ENCODE measurements around the gene IFNK.

IFNK gene

GRCh38 chr9:27527702-27528075, 3.6 kb downstream of the IFNK start:
- ATAC-seq (replicated peaks) (no peak), DNase-seq (no peak)
- no peaks in the 10 kb centered on the region for H3K27me3 Mint-ChIP-seq
- no peak overlapping the region for H3K27ac Mint-ChIP-seq
- H3K4me1 Mint-ChIP-seq, result peaks cover 20 to 54% of the 10 kb centered on the region in 2 donors
- H3K9me3 Mint-ChIP-seq, result no peaks in the 10 kb centered on the region
- peak overlapping the region; percentile 88 to 94 for H3K4me3 Mint-ChIP-seq
- no peaks in the 10 kb centered on the region for H3K36me3 Mint-ChIP-seq

- H3K27ac Mint-ChIP-seq, result peak overlapping the region; percentile 97
- DNase-seq (peak; percentile 61), ATAC-seq (replicated peaks) (peak; percentile 64 to 69)
- no peaks in the 10 kb centered on the region for H3K27me3 Mint-ChIP-seq
- H3K36me3 Mint-ChIP-seq, result no peaks in the 10 kb centered on the region
- H3K4me1 Mint-ChIP-seq, result peaks cover 18 to 50% of the 10 kb centered on the region in 2 donors
- peak overlapping the region; percentile 88 to 94 for H3K4me3 Mint-ChIP-seq
- H3K9me3 Mint-ChIP-seq, result no peaks in the 10 kb centered on the region
These were observed 4.2 kb downstream of the IFNK start for GRCh38 chr9:27528076-27528885.

- Mint-ChIP-seq H3K36me3 (no peaks in the 10 kb centered on the region), H3K9me3 (no peaks in the 10 kb centered on the region), H3K27me3 (no peaks in the 10 kb centered on the region), H3K4me1 (peaks cover 22 to 52% of the 10 kb centered on the region in 2 donors), H3K4me3 (peak overlapping the region; percentile 88 to 94), H3K27ac (peak overlapping the region; percentile 97)
- DNase-seq (peak; percentile 71), ATAC-seq (replicated peaks) (peak; percentile 79)
These were observed 4.8 kb downstream of the IFNK start for GRCh38 chr9:27528886-27529315.

- Mint-ChIP-seq H3K4me1 (peaks cover 22 to 52% of the 10 kb centered on the region in 2 donors), H3K36me3 (peaks cover 2 to 4% of the 10 kb centered on the region in 2 donors), H3K27ac (peak within 1 kb of the TSS; percentile 97), H3K4me3 (peak within 1 kb of the TSS; percentile 88 to 94), H3K9me3 (peaks cover 0 to 1% of the 10 kb centered on the region in 2 donors), H3K27me3 (no peaks in the 10 kb centered on the region)
- DNase-seq (peak; percentile 78), ATAC-seq (replicated peaks) (peak; percentile 80 to 81)
These were observed 5.5 kb downstream of the IFNK start, which contains the start of gene MOB3B for GRCh38 chr9:27529316-27530278. TSS of gene MOB3B (minus strand) at chr9:27529814. CDS start at chr9:27455550, 74,264 bp downstream.

GRCh38 chr9:27530915-27531755, 7.0 kb downstream of the IFNK start:
- no peak for DNase-seq
- no peak for ATAC-seq (replicated peaks)
- Mint-ChIP-seq H3K4me3 (no peak overlapping the region), H3K27me3 (no peaks in the 10 kb centered on the region), H3K4me1 (peaks cover 19 to 42% of the 10 kb centered on the region in 2 donors), H3K36me3 (peaks cover 2 to 9% of the 10 kb centered on the region in 2 donors), H3K9me3 (peaks cover 0 to 1% of the 10 kb centered on the region in 2 donors), H3K27ac (no peak overlapping the region)

GRCh38 chr9:27532046-27532445, 8.0 kb downstream of the IFNK start:
- H3K36me3 Mint-ChIP-seq, result peaks cover 2 to 9% of the 10 kb centered on the region in 2 donors
- ATAC-seq (replicated peaks) (no peak), DNase-seq (no peak)
- no peak overlapping the region for H3K4me3 Mint-ChIP-seq
- peaks cover 0 to 1% of the 10 kb centered on the region in 2 donors for H3K9me3 Mint-ChIP-seq
- H3K27ac Mint-ChIP-seq, result no peak overlapping the region
- H3K27me3 Mint-ChIP-seq, result no peaks in the 10 kb centered on the region
- H3K4me1 Mint-ChIP-seq, result peaks cover 21 to 37% of the 10 kb centered on the region in 2 donors

GRCh38 chr9:27533311-27533710, 9.2 kb downstream of the IFNK start:
- Mint-ChIP-seq H3K4me1 (peaks cover 16 to 28% of the 10 kb centered on the region in 2 donors), H3K9me3 (peaks cover 0 to 1% of the 10 kb centered on the region in 2 donors), H3K36me3 (peaks cover 2 to 9% of the 10 kb centered on the region in 2 donors), H3K27me3 (no peaks in the 10 kb centered on the region), H3K27ac (no peak overlapping the region), H3K4me3 (no peak overlapping the region)
- ATAC-seq (replicated peaks), result no peak
- DNase-seq, result no peak

GRCh38 chr9:27534131-27534530, 10.0 kb downstream of the IFNK start:
- peaks cover 2 to 9% of the 10 kb centered on the region in 2 donors for H3K36me3 Mint-ChIP-seq

GRCh38 chr9:27534658-27535209, 10.6 kb downstream of the IFNK start:
- no peaks in the 10 kb centered on the region for H3K27me3 Mint-ChIP-seq
- H3K36me3 Mint-ChIP-seq, result peaks cover 2 to 9% of the 10 kb centered on the region in 2 donors
- DNase-seq (no peak), ATAC-seq (replicated peaks) (no peak)
- H3K27ac Mint-ChIP-seq, result peak overlapping the region; percentile 26
- H3K9me3 Mint-ChIP-seq, result peaks cover 0 to 1% of the 10 kb centered on the region in 2 donors
- peaks cover 15 to 25% of the 10 kb centered on the region in 2 donors for H3K4me1 Mint-ChIP-seq
- H3K4me3 Mint-ChIP-seq, result no peak overlapping the region

More at GRCh38 chr9:27534131-27534530, 10.0 kb downstream of the IFNK start:
- peaks cover 0 to 1% of the 10 kb centered on the region in 2 donors for H3K9me3 Mint-ChIP-seq
- H3K4me1 Mint-ChIP-seq, result peaks cover 16 to 28% of the 10 kb centered on the region in 2 donors
- ATAC-seq (replicated peaks) (no peak), DNase-seq (no peak)
- no peaks in the 10 kb centered on the region for H3K27me3 Mint-ChIP-seq
- no peak overlapping the region for H3K27ac Mint-ChIP-seq
- no peak overlapping the region for H3K4me3 Mint-ChIP-seq

GRCh38 chr9:27535701-27536118, 11.6 kb downstream of the IFNK start:
- Mint-ChIP-seq H3K4me1 (peaks cover 16 to 22% of the 10 kb centered on the region in 2 donors), H3K4me3 (no peak overlapping the region), H3K27me3 (no peaks in the 10 kb centered on the region), H3K9me3 (peaks cover 0 to 1% of the 10 kb centered on the region in 2 donors), H3K27ac (no peak overlapping the region), H3K36me3 (peaks cover 2 to 9% of the 10 kb centered on the region in 2 donors)
- ATAC-seq (replicated peaks), result no peak
- DNase-seq, result no peak

GRCh38 chr9:27536168-27536567, 12.1 kb downstream of the IFNK start:
- H3K4me3 Mint-ChIP-seq, result no peak overlapping the region
- H3K36me3 Mint-ChIP-seq, result peaks cover 5 to 9% of the 10 kb centered on the region in 2 donors
- H3K27me3 Mint-ChIP-seq, result no peaks in the 10 kb centered on the region
- H3K4me1 Mint-ChIP-seq, result peaks cover 16 to 22% of the 10 kb centered on the region in 2 donors
- peaks cover 0 to 1% of the 10 kb centered on the region in 2 donors for H3K9me3 Mint-ChIP-seq
- H3K27ac Mint-ChIP-seq, result no peak overlapping the region
- ATAC-seq (replicated peaks) (no peak), DNase-seq (no peak)

- Mint-ChIP-seq H3K27me3 (no peaks in the 10 kb centered on the region), H3K9me3 (peaks cover 0 to 1% of the 10 kb centered on the region in 2 donors), H3K27ac (no peak overlapping the region), H3K36me3 (peaks cover 8 to 9% of the 10 kb centered on the region in 2 donors), H3K4me3 (no peak overlapping the region), H3K4me1 (peaks cover 16 to 22% of the 10 kb centered on the region in 2 donors)
- DNase-seq (no peak), ATAC-seq (replicated peaks) (no peak)
These were observed 12.9 kb downstream of the IFNK start for GRCh38 chr9:27537027-27537435.

- peaks cover 16 to 22% of the 10 kb centered on the region in 2 donors for H3K4me1 Mint-ChIP-seq
- ATAC-seq (replicated peaks) (peak; percentile 47 to 60), DNase-seq (no peak)
- H3K4me3 Mint-ChIP-seq, result no peak overlapping the region
- H3K9me3 Mint-ChIP-seq, result peaks cover 0 to 1% of the 10 kb centered on the region in 2 donors
- H3K27ac Mint-ChIP-seq, result no peak overlapping the region
- H3K36me3 Mint-ChIP-seq, result peaks cover 8 to 9% of the 10 kb centered on the region in 2 donors
- H3K27me3 Mint-ChIP-seq, result no peaks in the 10 kb centered on the region
These were observed 13.7 kb downstream of the IFNK start for GRCh38 chr9:27537756-27538155.
